OCI-LY3 (cell line): ENCODE results near the gene ERC1.

Experiments
- H2AFZ ChIP-seq: fragments of 200-600, 300-600 bp; shearing (Covaris generic); 2 replicates; pipeline ENCODE4 v1.6.0; 2014; ENCODE audit warnings: antibody characterized with exemption, low read depth, low read length
- H3K27ac ChIP-seq: fragments of 200-600, 300-600 bp; sonication (generic); 2 replicates; pipeline ENCODE4 v1.5.1; 2014; ENCODE audit warnings: mild to moderate bottlenecking, low read length, moderate library complexity, mixed read lengths
- H3K27me3 ChIP-seq: fragments of 200-600, 300-600 bp; sonication (generic); 2 replicates; pipeline ENCODE4 v1.6.1; 2014; ENCODE audit warnings: low read depth, low read length, mixed read lengths
- H3K36me3 ChIP-seq: fragments of 200-600, 300-600 bp; sonication (generic); replicated peaks from 2 replicates; pipeline ENCODE3; 2014; ENCODE audit warnings: low read depth, low read length, mixed read lengths
- H3K4me1 ChIP-seq: fragments of 300-600, 200-600 bp; sonication (generic); 2 replicates; pipeline ENCODE4 v1.6.1; 2014; ENCODE audit warnings: low read length, mixed read lengths
- H3K4me2 ChIP-seq: fragments of 200-600, 300-600 bp; sonication (generic); 2 replicates; pipeline ENCODE4 v1.6.1; 2014; ENCODE audit warnings: low read length, mixed read lengths
- H3K4me3 ChIP-seq: fragments of 300-600, 200-600 bp; sonication (generic); 2 replicates; pipeline ENCODE4 v1.5.1; 2014; ENCODE audit warnings: antibody characterized with exemption, mild to moderate bottlenecking, low read length, moderate library complexity
- H3K79me2 ChIP-seq: fragments of 300-600, 200-600 bp; shearing (Covaris generic); 2 replicates; pipeline ENCODE4 v1.6.1; 2014; ENCODE audit warnings: mild to moderate bottlenecking, low read length, mixed read lengths
- H3K9ac ChIP-seq: fragments of 300-600, 200-600 bp; shearing (Covaris generic); 2 replicates; pipeline ENCODE4 v1.6.0; 2014; ENCODE audit warnings: mild to moderate bottlenecking, low read length, moderate library complexity
- H3K9me3 ChIP-seq: fragments of 200-600, 300-600 bp; shearing (Covaris generic); 2 replicates; pipeline ENCODE4 v1.6.1; 2014; ENCODE audit warnings: low read length, mixed read lengths; ENCODE audit not compliant: insufficient read depth
- H4K20me1 ChIP-seq: fragments of 200-600, 300-600 bp; sonication (generic); 2 replicates; pipeline ENCODE4 v1.6.1; 2016; ENCODE audit warnings: low read length, mixed read lengths; ENCODE audit not compliant: insufficient read depth
- EZH2phosphoT487 ChIP-seq: fragments of 200-600 bp; shearing (Covaris generic); IDR thresholded peaks from 2 replicates; pipeline ENCODE4 v1.6.1; 2018; ENCODE audit warnings: antibody characterized with exemption, mixed run types, low read depth
- TF ChIP-seq, protein P1 (sequence below): fragments of 200-600, 300-600 bp; sonication (generic); IDR thresholded peaks from 2 replicates; pipeline ENCODE4 v1.5.1; 2014; ENCODE audit warnings: antibody characterized with exemption, low read length, low read depth

The ERC1 gene

GRCh38 chr12:1350055-1350933 lies 359.3 kb downstream of the ERC1 start:
- H3K4me2 ChIP-seq = no peak overlapping the region
- H3K4me1 ChIP-seq = peaks cover 3% of the 10 kb centered on the region; the same call in 1 of the 2 replicates
- no peak for TF ChIP-seq EZH2phosphoT487
- TF ChIP-seq, protein P1, sequence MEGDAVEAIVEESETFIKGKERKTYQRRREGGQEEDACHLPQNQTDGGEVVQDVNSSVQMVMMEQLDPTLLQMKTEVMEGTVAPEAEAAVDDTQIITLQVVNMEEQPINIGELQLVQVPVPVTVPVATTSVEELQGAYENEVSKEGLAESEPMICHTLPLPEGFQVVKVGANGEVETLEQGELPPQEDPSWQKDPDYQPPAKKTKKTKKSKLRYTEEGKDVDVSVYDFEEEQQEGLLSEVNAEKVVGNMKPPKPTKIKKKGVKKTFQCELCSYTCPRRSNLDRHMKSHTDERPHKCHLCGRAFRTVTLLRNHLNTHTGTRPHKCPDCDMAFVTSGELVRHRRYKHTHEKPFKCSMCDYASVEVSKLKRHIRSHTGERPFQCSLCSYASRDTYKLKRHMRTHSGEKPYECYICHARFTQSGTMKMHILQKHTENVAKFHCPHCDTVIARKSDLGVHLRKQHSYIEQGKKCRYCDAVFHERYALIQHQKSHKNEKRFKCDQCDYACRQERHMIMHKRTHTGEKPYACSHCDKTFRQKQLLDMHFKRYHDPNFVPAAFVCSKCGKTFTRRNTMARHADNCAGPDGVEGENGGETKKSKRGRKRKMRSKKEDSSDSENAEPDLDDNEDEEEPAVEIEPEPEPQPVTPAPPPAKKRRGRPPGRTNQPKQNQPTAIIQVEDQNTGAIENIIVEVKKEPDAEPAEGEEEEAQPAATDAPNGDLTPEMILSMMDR = no peak
- H4K20me1 ChIP-seq = no peaks in the 10 kb centered on the region
- H3K4me3 ChIP-seq = no peak overlapping the region
- H3K27me3 ChIP-seq = no peaks in the 10 kb centered on the region
- H2AFZ ChIP-seq = no peak overlapping the region
- H3K9ac ChIP-seq = no peak overlapping the region
- H3K9me3 ChIP-seq = no peaks in the 10 kb centered on the region
- H3K27ac ChIP-seq = no peak overlapping the region
- no peaks in the 10 kb centered on the region for H3K79me2 ChIP-seq
- no peaks in the 10 kb centered on the region for H3K36me3 ChIP-seq

DNA sequence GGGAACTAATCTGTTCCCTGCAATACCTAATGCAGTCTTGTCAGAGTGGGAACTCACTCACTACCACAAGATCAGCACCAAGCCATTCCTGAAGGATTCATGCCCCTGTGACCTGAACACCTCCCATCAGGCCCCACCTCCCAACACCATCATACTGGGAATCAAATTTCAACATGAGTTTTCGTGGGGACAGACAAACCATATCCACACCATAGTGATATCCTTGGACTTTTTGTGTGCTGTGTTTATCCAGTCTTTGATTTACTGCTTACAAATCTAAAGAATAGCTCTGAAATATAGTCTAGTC lies 359.9 kb downstream of the ERC1 start:
- H4K20me1 ChIP-seq = no peaks in the 10 kb centered on the region
- H3K79me2 ChIP-seq = no peaks in the 10 kb centered on the region
- TF ChIP-seq EZH2phosphoT487 = no peak
- TF ChIP-seq, protein P1 = no peak
- no peak overlapping the region for H3K4me3 ChIP-seq
- peaks cover 3% of the 10 kb centered on the region; the same call in 1 of the 2 replicates for H3K4me1 ChIP-seq
- H3K9ac ChIP-seq = no peak overlapping the region
- H3K36me3 ChIP-seq = no peaks in the 10 kb centered on the region
- H3K9me3 ChIP-seq = no peaks in the 10 kb centered on the region
- H3K27me3 ChIP-seq = no peaks in the 10 kb centered on the region
- H2AFZ ChIP-seq = no peak overlapping the region
- H3K4me2 ChIP-seq = no peak overlapping the region
- no peak overlapping the region for H3K27ac ChIP-seq

DNA sequence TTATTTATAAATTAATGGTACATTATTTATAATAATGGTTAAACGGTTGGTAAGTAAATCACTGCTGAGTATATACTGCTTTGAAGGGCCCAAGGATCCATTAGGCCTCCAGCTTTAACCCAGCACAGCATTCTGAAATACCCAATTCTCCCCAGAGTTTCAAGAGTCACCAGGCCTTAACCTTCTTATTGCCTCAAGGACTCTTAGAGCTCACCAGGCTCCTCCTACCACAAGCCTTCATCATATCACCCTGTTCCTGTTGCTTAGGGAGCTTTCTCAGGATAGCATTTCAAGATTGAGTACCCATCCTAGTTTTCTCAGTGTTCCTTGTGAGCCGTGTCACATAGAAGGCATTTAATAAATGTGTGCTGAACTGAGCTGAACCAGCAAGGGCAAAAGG lies 360.9 kb downstream of the ERC1 start:
- Histone ChIP-seq H3K4me2 (no peak overlapping the region), H2AFZ (no peak overlapping the region), H3K36me3 (no peaks in the 10 kb centered on the region), H3K9me3 (no peaks in the 10 kb centered on the region), H3K4me1 (peaks cover 3% of the 10 kb centered on the region; the same call in 1 of the 2 replicates), H3K27me3 (no peaks in the 10 kb centered on the region), H3K79me2 (no peaks in the 10 kb centered on the region), H3K9ac (no peak overlapping the region), H3K4me3 (no peak overlapping the region), H4K20me1 (no peaks in the 10 kb centered on the region), H3K27ac (no peak overlapping the region)
- no peak for TF ChIP-seq EZH2phosphoT487
- TF ChIP-seq, protein P1 = no peak

DNA sequence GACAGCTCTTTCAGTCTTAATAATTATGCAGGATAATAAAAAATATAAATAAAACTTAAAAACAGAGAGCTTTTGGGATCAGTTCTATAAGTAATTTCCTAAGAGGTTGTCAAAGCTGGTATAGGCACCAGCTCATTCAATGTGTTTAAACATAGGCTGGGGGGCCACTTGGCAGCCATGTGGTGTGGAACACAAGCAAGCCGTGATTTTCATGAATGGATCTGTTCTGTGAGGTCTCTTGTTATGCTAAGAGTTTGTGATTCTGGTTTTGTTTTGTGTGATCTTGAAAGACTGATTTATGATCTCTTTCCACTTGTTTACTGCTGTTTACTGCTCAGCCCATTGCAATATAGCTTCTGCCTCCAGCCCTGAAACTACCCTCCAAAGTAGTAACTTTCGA lies 362.4 kb downstream of the ERC1 start:
- Histone ChIP-seq H3K4me3 (no peak overlapping the region), H3K79me2 (no peaks in the 10 kb centered on the region), H3K9me3 (no peaks in the 10 kb centered on the region), H3K4me1 (no peaks in the 10 kb centered on the region), H3K27me3 (no peaks in the 10 kb centered on the region), H4K20me1 (no peaks in the 10 kb centered on the region), H2AFZ (no peak overlapping the region), H3K9ac (no peak overlapping the region), H3K4me2 (no peak overlapping the region), H3K36me3 (no peaks in the 10 kb centered on the region), H3K27ac (no peak overlapping the region)
- TF ChIP-seq EZH2phosphoT487 = no peak
- TF ChIP-seq, protein P1 = no peak
